K562 (cell line): Measurements from ENCODE around the gene HARS1. TPM values are rescaled to one million over a fixed set of nuclear protein-coding genes. Genes with fewer than 3 reads are reported as not detected.

Source experiments
- ILF3 ChIP-seq: fragments of 450-650 bp; IDR thresholded peaks from 2 replicates; pipeline ENCODE4 v1.6.1; 2018; ENCODE audit warnings: antibody characterized with exemption, mild to moderate bottlenecking, moderate library complexity, borderline replicate concordance
- NR2F6 ChIP-seq: fragments of 450-650 bp; formaldehyde crosslinking; IDR thresholded peaks from 2 replicates; pipeline ENCODE4 v1.4.0; 2020; ENCODE audit warnings: mild to moderate bottlenecking
- ZBED1 ChIP-seq: IDR thresholded peaks from 2 replicates; pipeline ENCODE4 v1.6.1; 2014
- ZNF445 ChIP-seq: fragments of 250-450 bp; sonication (Bioruptor Pico); IDR thresholded peaks from 2 replicates; pipeline ENCODE4 v1.4.0; 2020; ENCODE audit warnings: low read depth, mild to moderate bottlenecking, moderate library complexity
- ZNF507 ChIP-seq: conservative IDR thresholded peaks from 2 replicates; pipeline ENCODE4 v1.6.1; 2017; ENCODE audit warnings: missing genetic modification characterization, missing compliant biosample characterization
- polyA plus RNA-seq, 8 experiments: library from polyadenylated mRNA; depleted of rRNA in 4 of 8; stranded (reverse) in 5 of 8; unstranded in 3 of 8; fragments of >200 nt; fragmentation: Nextera tagmentation in 2 of 8; fragmentation: Illumina TruSeq in 1 of 8; extraction: Ambion mirVana in 2 of 8; extraction: Trizol in 1 of 8; gene quantifications; 2 replicates each; pipeline versions ENCODE4 v1.2.1 to v1.2.3, GENCODE V29; 2011 to 2014; ENCODE audit warnings: inconsistent platforms in 1 of 8, missing spikeins in 1 of 8
- total RNA-seq, 7 experiments: library from RNA; depleted of rRNA in 6 of 7; stranded (reverse); fragments of >200 nt in 6 of 7; fragmentation: Illumina TruSeq in 2 of 7; extraction: Trizol in 2 of 7; gene quantifications; 2 replicates each; pipeline versions ENCODE4 v1.2.1 to v1.2.3, GENCODE V29; 2011 to 2021; ENCODE audit warnings: low replicate concordance in 1 of 7
- TF ChIP-seq, protein P1 (sequence below): fragments of 450-650 bp; formaldehyde crosslinking; IDR thresholded peaks from 2 replicates; pipeline ENCODE4 v1.4.0; 2020; ENCODE audit warnings: mild to moderate bottlenecking, mixed read lengths
- TF ChIP-seq, protein P2 (sequence below), 2 experiments: fragments of 450-650 bp in 1 of 2; sonication (generic) in 1 of 2; formaldehyde crosslinking in 1 of 2; IDR thresholded peaks; 2 replicates each; pipeline versions ENCODE4 v1.7.1 to v1.9.0; 2016 to 2022; ENCODE audit warnings: inconsistent platforms in 1 of 2, mild to moderate bottlenecking in 1 of 2, missing genetic modification reagents in 1 of 2
- TF ChIP-seq, protein P3 (sequence below): fragments of 250-450 bp; sonication (Bioruptor Pico); IDR thresholded peaks from 2 replicates; pipeline ENCODE4 v1.4.0; 2020; ENCODE audit warnings: mild to moderate bottlenecking, moderate library complexity, borderline replicate concordance
- TF ChIP-seq, protein P4 (sequence below): sonication (generic); formaldehyde crosslinking; IDR thresholded peaks from 2 replicates; pipeline ENCODE4 v1.8.1; 2023; ENCODE audit warnings: mild to moderate bottlenecking, missing genetic modification reagents

HARS1 gene
- total and polyA plus RNA-seq, 9 of the 15 experiments (the other 6 are each of a cell fraction or from before 2014, with no cell fraction given) = 13.5 to 88.5 (median 75.2) TPM

DNA sequence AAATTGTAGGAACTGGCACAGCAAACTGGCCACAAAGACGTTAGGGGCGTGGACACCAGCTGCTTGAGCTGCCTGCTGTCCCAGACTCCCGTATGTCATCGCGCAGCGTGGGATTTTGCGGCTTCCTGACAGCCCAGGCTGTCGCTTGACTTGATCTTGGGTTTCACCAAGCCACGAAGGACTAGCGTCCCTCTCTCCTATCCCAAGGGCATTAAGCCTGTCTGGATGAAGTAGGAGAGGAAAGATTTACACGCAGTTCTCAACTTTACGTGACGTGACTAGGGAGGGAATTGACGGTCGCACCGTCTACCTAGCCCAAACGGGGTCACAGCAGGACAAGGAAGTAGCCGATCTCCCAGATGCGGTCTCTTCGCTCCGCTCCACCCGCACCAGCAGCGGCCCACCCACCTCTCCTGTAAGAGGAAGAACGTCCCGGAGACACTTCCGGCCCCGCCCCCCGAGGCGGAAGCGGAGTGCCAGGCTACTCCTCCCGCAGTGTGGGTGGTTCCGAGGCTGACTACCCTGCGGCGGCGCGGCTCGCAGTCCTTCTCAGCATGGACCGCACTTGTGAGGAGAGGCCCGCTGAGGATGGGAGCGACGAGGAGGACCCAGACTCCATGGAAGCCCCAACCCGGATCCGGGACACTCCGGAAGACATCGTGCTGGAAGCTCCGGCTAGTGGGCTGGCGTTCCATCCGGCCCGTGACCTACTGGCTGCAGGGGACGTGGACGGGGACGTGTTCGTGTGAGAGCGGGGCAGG lies 26.6 kb downstream of the HARS1 start, which contains the start of gene WDR55 (continued):
- TF ChIP-seq, protein P1, sequence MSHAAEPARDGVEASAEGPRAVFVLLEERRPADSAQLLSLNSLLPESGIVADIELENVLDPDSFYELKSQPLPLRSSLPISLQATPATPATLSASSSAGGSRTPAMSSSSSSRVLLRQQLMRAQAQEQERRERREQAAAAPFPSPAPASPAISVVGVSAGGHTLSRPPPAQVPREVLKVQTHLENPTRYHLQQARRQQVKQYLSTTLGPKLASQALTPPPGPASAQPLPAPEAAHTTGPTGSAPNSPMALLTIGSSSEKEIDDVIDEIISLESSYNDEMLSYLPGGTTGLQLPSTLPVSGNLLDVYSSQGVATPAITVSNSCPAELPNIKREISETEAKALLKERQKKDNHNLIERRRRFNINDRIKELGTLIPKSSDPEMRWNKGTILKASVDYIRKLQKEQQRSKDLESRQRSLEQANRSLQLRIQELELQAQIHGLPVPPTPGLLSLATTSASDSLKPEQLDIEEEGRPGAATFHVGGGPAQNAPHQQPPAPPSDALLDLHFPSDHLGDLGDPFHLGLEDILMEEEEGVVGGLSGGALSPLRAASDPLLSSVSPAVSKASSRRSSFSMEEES = no peak
- TF ChIP-seq ZNF507 (tag) = no peak
- TF ChIP-seq ZNF445 (CRISPR knock-in tag) = no peak
- TF ChIP-seq NR2F6 (CRISPR knock-in tag) = no peak
- TF ChIP-seq ZBED1 = 0 out of 2 replicates have a peak, but pooled peaks have one; percentile 14
- no peak for TF ChIP-seq ILF3
- TF ChIP-seq, protein P2, sequence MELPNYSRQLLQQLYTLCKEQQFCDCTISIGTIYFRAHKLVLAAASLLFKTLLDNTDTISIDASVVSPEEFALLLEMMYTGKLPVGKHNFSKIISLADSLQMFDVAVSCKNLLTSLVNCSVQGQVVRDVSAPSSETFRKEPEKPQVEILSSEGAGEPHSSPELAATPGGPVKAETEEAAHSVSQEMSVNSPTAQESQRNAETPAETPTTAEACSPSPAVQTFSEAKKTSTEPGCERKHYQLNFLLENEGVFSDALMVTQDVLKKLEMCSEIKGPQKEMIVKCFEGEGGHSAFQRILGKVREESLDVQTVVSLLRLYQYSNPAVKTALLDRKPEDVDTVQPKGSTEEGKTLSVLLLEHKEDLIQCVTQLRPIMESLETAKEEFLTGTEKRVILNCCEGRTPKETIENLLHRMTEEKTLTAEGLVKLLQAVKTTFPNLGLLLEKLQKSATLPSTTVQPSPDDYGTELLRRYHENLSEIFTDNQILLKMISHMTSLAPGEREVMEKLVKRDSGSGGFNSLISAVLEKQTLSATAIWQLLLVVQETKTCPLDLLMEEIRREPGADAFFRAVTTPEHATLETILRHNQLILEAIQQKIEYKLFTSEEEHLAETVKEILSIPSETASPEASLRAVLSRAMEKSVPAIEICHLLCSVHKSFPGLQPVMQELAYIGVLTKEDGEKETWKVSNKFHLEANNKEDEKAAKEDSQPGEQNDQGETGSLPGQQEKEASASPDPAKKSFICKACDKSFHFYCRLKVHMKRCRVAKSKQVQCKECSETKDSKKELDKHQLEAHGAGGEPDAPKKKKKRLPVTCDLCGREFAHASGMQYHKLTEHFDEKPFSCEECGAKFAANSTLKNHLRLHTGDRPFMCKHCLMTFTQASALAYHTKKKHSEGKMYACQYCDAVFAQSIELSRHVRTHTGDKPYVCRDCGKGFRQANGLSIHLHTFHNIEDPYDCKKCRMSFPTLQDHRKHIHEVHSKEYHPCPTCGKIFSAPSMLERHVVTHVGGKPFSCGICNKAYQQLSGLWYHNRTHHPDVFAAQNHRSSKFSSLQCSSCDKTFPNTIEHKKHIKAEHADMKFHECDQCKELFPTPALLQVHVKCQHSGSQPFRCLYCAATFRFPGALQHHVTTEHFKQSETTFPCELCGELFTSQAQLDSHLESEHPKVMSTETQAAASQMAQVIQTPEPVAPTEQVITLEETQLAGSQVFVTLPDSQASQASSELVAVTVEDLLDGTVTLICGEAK (IDR thresholded peaks at IDR 0.05) = peak; percentile 97
- TF ChIP-seq, protein P2 (CRISPR knock-in tag; IDR thresholded peaks at IDR 0.05) = no peak
- TF ChIP-seq, protein P3, sequence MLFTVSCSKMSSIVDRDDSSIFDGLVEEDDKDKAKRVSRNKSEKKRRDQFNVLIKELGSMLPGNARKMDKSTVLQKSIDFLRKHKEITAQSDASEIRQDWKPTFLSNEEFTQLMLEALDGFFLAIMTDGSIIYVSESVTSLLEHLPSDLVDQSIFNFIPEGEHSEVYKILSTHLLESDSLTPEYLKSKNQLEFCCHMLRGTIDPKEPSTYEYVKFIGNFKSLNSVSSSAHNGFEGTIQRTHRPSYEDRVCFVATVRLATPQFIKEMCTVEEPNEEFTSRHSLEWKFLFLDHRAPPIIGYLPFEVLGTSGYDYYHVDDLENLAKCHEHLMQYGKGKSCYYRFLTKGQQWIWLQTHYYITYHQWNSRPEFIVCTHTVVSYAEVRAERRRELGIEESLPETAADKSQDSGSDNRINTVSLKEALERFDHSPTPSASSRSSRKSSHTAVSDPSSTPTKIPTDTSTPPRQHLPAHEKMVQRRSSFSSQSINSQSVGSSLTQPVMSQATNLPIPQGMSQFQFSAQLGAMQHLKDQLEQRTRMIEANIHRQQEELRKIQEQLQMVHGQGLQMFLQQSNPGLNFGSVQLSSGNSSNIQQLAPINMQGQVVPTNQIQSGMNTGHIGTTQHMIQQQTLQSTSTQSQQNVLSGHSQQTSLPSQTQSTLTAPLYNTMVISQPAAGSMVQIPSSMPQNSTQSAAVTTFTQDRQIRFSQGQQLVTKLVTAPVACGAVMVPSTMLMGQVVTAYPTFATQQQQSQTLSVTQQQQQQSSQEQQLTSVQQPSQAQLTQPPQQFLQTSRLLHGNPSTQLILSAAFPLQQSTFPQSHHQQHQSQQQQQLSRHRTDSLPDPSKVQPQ (CRISPR knock-in tag) = no peak
- TF ChIP-seq, protein P4, sequence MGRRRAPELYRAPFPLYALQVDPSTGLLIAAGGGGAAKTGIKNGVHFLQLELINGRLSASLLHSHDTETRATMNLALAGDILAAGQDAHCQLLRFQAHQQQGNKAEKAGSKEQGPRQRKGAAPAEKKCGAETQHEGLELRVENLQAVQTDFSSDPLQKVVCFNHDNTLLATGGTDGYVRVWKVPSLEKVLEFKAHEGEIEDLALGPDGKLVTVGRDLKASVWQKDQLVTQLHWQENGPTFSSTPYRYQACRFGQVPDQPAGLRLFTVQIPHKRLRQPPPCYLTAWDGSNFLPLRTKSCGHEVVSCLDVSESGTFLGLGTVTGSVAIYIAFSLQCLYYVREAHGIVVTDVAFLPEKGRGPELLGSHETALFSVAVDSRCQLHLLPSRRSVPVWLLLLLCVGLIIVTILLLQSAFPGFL (CRISPR knock-in tag) = no peak
